Islet precursor cell (in vitro differentiated cells): ENCODE results near the gene PAGE3.

Source experiments
- DNase-seq: peaks from one replicate; pipeline ENCODE4 v3.0.0-alpha.2; 2018

Gene PAGE3, protein sequence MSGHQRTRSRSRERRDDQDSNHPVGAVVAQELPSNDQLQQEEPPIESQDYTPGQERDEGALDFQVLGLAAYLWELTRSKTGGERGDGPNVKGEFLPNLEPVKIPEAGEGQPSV

DNA sequence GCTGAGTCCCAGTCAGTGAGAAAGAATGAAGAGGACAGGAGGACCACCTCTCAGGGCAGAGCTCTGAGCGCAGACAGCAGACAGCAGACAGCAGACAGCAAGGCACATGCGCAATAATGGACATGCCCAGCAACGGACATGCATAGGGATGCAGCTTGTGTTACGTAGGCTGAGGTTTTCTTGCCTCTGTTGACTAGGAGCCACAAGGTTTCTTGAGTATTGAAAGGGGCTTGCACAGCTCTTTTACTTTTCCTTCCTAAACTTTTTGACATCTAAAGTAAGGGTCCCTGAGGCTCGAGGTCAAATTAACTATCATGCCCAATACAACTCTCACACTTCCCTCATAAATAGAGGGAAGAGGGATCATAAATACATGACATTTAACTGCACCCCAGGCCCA is at the start of gene PAGE3:
TSS of gene PAGE3 (minus strand) at position 101 of the 400 bp plus-strand sequence. CDS start 1,013 bp downstream, outside the sequence.
- no peak for DNase-seq

DNA sequence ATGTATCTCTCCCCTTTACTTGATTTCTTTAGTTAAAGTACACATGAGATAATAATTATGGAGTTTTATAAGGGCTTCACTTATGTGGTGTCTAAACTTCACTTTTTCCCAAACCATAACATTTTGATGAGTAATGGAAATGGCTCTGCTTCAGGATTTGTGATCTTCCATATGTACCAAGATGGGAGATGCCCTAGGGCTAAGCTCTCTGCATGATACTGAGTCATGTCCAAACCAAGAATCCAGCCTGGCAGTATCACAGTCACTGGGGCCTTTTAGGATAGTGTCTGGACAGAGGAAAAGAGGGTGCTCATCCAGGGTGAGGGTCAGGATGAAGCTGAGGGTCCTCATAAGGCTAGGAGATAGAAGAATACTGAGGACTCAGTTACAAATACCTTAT is 47.9 kb upstream of the PAGE3 start:
- DNase-seq, result no peak

DNA sequence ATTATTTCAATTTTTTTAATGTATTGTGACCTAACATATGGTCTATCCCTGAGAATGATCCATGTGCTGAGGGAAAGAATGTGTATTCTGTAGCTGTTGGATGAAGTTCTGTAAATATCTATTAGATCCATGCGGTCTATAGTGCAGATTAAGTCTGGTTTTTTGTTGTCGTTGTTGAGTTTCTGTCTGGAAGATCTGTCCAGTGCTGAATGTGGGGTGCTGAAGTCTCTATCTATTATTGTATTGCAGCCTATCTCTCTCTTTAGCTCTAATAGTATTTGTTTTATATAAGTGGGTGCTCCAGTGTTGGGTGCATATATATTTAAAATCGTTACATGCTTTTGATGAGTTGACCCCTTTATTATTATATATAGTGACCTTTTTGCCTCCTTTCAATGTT is 26.2 kb upstream of the PAGE3 start:
- DNase-seq, result no peak

DNA sequence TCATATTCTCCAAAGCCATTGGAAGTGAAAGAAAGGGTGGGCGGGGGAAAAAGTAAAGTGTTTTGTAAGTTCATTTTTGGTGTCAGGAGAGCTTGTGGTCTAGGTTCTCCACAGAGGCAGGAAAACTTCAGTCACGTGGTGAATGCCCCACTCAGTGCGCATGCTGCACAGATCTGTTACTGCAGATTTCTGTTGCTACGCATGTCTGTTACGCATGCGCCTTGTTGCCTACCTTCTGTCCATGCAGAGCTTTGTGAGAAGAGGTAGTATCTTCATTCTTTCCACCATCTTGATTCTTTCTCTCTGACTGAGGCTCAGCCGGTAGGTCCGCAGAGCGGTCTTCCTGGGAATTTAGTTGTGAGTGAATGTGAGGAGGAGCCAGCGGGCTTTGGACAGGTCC is 15.1 kb upstream of the PAGE3 start:
- no peak for DNase-seq

DNA sequence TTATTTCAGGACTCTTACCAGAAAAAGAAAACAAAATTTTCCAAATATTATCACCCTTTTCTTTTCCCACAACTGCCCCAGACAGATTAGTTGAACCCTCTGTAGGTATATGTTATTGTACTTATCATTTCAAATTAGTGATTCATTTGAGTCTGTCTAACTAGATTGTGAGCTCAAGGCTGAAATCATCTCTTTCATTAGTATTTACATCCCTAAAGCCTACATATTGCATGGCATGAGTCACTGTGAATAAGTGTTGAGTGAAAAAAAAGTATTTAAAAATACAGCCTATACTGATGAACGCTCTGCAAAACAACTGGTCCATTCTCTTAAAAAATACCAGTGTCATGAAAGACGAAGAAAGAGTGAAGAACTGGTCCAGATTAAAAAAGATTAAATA is 3.9 kb downstream of the PAGE3 start:
- no peak for DNase-seq

DNA sequence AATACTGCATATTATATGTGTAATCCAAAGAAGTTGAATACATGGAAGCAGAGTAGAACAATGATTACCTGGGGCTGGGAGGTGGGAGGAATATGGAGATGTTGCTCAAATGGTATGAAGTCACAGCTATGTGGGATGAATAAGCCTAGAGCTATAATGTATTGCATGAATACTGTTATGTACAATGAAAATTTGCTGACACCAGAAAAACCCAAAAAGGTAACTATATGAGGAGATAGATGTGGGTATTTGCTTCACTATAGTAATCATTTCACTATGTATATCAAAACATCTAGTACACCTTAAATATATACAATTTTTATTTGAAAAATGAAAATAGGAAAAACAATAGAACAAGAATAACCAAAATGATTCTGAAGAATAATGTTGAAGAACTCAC is 11.2 kb downstream of the PAGE3 start:
- no peak for DNase-seq

DNA sequence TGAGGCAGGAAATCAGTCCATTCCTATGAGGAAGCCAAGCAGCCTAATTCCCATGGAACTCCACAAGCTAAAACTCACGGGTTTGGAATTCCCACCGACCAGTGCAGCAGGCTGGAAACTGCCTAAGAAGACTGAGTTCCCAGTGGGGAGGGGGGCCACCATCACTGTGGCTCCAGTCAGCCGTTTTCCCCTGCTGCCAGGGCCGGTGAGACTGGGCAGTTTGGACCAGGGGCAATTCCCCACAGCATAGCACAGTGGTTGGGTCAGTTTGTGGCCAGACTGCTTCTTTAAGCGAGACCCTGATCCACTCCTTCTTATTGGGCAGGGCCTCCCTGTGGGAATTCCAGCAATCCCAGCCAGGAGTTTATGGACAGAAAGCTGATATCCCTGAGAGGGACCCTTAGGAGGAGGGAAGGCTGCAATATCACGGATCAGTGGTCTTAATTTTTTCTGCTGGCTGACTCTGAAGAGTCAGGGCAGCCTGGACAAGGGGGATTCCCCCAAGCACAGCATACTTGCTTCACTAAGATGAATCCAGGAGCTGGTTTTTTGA is 23.9 kb downstream of the PAGE3 start:
- DNase-seq, result no peak

DNA sequence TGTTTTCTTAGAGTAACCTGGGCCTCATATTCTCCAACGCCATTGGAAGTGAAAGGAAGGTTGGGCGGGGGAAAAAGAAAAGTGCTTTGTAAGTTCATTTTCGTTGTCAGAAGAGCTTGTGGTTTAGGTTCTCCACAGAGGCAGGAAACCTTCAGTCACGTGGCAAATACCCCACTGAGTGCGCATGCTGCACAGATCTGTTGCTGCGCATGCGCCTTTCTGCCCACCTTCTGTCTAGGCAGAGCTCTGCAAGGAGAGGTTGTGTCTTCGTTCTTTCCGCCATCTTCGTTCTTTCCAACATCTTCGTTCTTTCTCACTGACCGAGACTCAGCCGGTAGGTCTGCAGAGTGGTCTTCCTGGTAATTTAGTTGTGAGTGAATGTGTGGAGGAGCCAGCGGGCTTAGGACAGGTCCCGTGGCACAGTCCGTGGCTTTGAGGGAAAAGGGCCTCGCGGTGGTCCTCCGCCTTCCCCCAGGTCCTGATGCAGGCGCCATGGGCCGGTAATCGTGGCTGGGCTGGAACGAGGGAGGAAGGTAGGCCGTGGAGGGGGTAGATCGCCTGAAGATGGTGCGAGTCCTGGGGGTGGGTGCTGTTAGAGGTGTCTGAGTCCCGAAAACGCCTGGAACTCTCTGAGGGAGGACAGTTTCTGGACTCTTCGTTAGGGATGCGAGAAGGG is 44.5 kb downstream of the PAGE3 start, which contains the start of gene PAGE5:
TSS of gene PAGE5 (plus strand) at position 228 of the 676 bp plus-strand sequence. CDS start 1,037 bp downstream, outside the sequence.
- DNase-seq, result no peak

DNA sequence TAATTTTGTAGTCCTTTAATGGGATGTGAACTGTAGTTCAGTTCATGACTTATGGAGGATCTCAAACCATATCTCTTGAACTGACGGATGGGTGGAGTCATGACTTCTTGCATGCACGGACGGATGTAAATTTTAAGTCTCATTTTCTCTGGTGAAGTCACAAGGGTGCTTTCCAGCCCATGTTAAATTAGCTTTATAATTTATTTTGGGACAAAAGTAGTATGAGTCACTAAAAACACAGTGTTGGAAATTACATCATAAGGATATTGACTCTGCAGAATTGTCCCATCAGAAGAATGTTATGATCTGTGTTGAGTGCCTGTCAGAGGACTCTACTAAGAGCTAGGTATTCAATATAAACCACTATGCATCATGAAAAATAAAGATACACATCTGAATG is 51.3 kb downstream of the PAGE3 start:
- DNase-seq, result no peak

DNA sequence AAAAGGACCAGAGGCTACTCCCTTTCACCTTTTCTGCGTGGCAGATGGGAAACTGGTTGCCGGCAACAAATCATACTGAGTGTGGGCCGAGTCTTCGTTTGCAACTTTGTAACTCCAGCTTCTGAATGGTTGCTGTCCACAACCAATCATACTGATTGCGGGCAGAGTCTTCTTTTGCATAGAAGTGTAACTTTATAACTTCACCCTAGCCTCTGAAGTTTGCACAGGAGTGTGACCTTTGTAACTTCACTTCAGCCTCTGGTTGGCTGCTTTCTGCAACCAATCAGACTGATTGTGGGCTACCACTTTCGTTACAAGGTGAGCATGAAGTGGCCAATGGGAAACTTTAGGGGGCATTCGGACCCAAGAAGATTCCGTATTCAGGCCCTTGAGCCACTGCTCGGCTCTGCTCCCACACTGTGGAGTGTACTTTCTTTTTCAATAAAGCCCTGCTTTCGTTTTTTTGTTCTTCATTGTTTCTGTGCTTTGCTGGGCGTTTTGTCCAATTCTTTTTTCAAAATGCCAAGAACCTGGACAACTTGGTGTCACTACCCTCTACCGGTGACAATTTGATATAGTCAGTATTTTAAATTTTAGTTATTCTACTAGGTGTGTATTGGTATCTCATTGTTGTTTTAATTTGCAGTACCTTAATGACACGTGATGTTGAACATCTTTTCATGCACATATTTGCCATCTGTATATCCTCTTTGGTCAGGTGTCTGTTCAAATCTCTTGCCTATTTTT is 53.6 kb downstream of the PAGE3 start:
- no peak for DNase-seq
